WTC11 (cell line): Measurements from ENCODE around the gene ZFYVE28.

Experiments used
- GABPB1 ChIP-seq: sonication (generic); formaldehyde crosslinking; IDR thresholded peaks from 2 replicates; pipeline ENCODE4 v1.8.1; 2023; ENCODE audit warnings: mild to moderate bottlenecking, missing genetic modification reagents
- MXD4 ChIP-seq: fragments of 250-450 bp; sonication (Bioruptor Pico); IDR thresholded peaks from 2 replicates; pipeline ENCODE4 v1.8.0; 2021; ENCODE audit warnings: mild to moderate bottlenecking, moderate library complexity, borderline replicate concordance
- RORB ChIP-seq: fragments of 250-450 bp; sonication (Bioruptor Pico); IDR thresholded peaks from 2 replicates; pipeline ENCODE4 v1.9.0; 2021; ENCODE audit warnings: mild to moderate bottlenecking
- TCF7 ChIP-seq: sonication (generic); formaldehyde crosslinking; IDR thresholded peaks from 2 replicates; pipeline ENCODE4 v1.8.0; 2022; ENCODE audit warnings: mild to moderate bottlenecking, low read depth, missing genetic modification reagents, moderate library complexity
- ZNF423 ChIP-seq: fragments of 250-450 bp; sonication (Bioruptor Pico); IDR thresholded peaks from 2 replicates; pipeline ENCODE4 v2.1.2; 2022; ENCODE audit warnings: mild to moderate bottlenecking, moderate library complexity
- TF ChIP-seq, protein P1 (sequence below): sonication (generic); formaldehyde crosslinking; IDR thresholded peaks from 2 replicates; pipeline ENCODE4 v1.8.0; 2022; ENCODE audit warnings: missing genetic modification reagents
- TF ChIP-seq, protein P2 (sequence below): fragments of 200-600 bp; IDR thresholded peaks from 2 replicates; pipeline ENCODE4 v1.8.0; 2022; ENCODE audit warnings: antibody characterized with exemption
- TF ChIP-seq, protein P3 (sequence below): sonication (generic); formaldehyde crosslinking; IDR thresholded peaks from 2 replicates; pipeline ENCODE4 v1.8.1; 2022; ENCODE audit warnings: mild to moderate bottlenecking, moderate library complexity, missing genetic modification reagents
- TF ChIP-seq, protein P4 (sequence below): sonication (generic); formaldehyde crosslinking; IDR thresholded peaks from 2 replicates; pipeline ENCODE4 v1.8.0; 2022; ENCODE audit warnings: mild to moderate bottlenecking, missing genetic modification reagents

DNA sequence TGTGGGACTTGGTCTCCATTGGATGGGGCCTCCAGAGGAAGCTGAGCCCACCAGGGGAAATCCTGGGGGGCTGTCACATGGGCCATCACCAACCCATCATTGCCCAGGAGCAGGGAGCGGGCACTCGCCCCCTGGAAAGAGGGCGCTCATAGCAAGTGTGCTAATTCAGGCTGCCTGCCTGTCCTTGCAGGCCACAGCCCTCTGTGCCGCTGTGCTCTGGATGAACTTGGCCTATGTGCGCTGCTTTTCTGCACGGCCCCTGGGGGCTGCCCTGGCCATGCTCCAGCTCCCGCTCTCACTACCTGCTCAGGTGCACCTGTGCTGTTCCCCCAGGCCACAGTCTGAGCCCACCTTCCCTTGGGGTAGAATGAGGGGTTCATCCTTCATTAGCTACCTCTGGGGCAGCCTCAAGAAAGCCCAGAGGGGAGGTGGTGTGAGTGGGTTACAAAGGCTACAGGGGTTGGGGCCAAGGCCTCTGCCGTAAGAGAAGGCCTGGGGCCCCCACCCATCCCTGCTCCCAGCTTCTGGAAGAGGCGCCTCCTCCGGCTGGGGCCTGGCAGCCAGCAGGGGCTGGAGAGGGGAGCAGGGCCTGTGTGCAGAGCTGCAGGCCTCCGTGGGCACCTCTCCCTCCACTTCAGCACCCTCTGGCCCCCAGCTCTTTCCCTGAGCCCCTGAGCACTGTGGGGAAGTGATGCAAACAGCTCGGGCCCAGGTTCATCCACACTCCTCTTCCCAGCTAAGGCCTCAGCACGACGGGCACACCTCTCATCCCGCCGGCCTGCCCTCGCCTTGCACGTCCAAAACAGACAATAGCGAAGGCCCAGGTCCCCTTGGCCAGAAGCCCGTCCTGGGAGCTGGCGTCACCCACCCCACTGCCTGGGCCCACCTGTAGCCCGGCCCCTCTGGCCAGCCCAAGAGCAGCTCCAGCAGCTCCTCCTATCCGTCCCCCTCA, 9.2 kb upstream of the ZFYVE28 start:
- TF ChIP-seq MXD4: no peak
- TF ChIP-seq, protein P1, sequence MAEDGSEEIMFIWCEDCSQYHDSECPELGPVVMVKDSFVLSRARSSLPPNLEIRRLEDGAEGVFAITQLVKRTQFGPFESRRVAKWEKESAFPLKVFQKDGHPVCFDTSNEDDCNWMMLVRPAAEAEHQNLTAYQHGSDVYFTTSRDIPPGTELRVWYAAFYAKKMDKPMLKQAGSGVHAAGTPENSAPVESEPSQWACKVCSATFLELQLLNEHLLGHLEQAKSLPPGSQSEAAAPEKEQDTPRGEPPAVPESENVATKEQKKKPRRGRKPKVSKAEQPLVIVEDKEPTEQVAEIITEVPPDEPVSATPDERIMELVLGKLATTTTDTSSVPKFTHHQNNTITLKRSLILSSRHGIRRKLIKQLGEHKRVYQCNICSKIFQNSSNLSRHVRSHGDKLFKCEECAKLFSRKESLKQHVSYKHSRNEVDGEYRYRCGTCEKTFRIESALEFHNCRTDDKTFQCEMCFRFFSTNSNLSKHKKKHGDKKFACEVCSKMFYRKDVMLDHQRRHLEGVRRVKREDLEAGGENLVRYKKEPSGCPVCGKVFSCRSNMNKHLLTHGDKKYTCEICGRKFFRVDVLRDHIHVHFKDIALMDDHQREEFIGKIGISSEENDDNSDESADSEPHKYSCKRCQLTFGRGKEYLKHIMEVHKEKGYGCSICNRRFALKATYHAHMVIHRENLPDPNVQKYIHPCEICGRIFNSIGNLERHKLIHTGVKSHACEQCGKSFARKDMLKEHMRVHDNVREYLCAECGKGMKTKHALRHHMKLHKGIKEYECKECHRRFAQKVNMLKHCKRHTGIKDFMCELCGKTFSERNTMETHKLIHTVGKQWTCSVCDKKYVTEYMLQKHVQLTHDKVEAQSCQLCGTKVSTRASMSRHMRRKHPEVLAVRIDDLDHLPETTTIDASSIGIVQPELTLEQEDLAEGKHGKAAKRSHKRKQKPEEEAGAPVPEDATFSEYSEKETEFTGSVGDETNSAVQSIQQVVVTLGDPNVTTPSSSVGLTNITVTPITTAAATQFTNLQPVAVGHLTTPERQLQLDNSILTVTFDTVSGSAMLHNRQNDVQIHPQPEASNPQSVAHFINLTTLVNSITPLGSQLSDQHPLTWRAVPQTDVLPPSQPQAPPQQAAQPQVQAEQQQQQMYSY (CRISPR knock-in tag): no peak
- TF ChIP-seq, protein P2, sequence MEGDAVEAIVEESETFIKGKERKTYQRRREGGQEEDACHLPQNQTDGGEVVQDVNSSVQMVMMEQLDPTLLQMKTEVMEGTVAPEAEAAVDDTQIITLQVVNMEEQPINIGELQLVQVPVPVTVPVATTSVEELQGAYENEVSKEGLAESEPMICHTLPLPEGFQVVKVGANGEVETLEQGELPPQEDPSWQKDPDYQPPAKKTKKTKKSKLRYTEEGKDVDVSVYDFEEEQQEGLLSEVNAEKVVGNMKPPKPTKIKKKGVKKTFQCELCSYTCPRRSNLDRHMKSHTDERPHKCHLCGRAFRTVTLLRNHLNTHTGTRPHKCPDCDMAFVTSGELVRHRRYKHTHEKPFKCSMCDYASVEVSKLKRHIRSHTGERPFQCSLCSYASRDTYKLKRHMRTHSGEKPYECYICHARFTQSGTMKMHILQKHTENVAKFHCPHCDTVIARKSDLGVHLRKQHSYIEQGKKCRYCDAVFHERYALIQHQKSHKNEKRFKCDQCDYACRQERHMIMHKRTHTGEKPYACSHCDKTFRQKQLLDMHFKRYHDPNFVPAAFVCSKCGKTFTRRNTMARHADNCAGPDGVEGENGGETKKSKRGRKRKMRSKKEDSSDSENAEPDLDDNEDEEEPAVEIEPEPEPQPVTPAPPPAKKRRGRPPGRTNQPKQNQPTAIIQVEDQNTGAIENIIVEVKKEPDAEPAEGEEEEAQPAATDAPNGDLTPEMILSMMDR: no peak
- TF ChIP-seq, protein P3, sequence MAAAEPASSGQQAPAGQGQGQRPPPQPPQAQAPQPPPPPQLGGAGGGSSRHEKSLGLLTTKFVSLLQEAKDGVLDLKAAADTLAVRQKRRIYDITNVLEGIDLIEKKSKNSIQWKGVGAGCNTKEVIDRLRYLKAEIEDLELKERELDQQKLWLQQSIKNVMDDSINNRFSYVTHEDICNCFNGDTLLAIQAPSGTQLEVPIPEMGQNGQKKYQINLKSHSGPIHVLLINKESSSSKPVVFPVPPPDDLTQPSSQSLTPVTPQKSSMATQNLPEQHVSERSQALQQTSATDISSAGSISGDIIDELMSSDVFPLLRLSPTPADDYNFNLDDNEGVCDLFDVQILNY (CRISPR knock-in tag): no peak
- TF ChIP-seq, protein P4, sequence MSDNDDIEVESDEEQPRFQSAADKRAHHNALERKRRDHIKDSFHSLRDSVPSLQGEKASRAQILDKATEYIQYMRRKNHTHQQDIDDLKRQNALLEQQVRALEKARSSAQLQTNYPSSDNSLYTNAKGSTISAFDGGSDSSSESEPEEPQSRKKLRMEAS (CRISPR knock-in tag): no peak
- no peak for TF ChIP-seq RORB
- no peak for TF ChIP-seq TCF7
- no peak for TF ChIP-seq ZNF423
- TF ChIP-seq GABPB1 (CRISPR knock-in tag): no peak
